DMS53 treated with DMSO at 0.1 percent for 48 hours (cell line): ENCODE measurements around the gene PPP1R14D.

Experiments
- DNase-seq: peaks from one replicate; lab custom pipeline; 2025; ENCODE audit not compliant: unreplicated experiment; lab: John Stamatoyannopoulos, UW

Gene PPP1R14D

DNA sequence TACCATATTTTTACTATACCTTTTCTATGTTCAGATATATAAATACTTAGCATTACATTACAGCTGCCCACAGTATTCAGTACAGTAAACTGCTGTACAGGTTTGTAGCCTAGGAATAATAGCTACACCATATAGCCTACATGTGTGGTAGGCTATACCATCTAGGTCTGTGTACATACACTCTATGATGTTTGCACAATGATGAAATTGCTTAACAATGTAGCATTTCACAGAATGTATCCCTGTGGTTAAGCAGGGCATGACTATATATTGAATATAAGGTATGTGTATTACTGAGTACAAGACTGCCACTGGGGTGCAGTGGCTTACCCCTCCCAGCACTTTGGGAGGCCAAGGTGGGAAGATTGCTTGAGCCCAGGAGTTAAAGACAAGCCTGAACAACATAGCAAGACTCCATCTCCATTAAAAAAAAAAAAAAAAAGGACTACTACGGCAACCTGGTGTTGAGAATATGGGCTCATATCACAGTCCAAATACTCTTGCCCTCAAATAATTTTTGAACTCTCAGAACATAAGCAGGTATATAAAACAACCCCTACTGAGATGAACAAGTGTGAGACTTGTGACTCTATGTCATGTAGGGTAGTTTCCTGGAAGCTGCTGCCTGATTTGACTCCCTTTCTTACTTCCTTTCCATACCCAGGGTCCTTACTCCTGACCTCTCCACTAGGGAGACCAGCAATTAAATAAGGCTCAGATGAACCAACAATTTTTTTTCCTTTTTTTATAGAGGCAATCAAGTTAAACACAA is 4.8 kb downstream of the PPP1R14D start:
- DNase-seq: peak; percentile 55

DNA sequence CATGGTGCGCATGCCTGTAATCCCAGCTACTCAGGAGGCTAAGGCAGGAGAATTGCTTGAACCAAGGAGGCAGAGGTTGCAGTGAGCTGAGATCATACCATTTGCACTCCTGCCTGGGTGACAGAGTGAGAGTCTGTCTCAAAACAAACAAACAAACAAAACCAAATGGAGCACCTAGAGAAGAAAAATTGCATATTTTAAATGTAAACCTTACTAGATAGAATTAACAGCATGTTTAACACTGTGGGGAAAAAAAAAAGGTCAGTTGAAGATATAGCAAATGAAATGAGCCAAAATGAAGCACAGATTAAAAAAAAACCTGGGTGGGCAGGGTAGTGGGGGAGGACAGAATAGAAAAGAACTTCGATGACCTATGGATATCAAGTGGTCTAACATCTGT is 7.3 kb downstream of the PPP1R14D start:
- no peak for DNase-seq

DNA sequence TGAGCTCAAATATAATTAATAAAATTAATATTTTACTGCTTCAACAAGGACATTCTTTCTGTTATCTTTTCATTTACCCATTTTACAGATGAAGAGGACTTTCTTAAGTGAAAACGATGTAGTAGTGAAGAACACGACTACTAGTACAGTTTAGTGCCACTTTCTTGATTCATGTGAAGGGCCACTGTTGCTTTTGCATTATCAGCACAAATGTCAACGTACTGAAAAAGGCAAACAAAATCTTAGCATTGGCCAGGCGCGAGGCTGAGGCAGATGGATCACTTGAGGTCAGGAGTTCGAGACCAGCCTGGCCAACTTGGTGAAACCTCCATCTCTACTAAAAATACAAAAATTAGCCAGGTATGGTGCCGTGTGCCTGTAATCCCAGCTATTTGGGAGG is 9.5 kb downstream of the PPP1R14D start:
- DNase-seq: no peak

GRCh38 chr15:40815042-40815698 is 13.3 kb downstream of the PPP1R14D start:
- no peak for DNase-seq

DNA sequence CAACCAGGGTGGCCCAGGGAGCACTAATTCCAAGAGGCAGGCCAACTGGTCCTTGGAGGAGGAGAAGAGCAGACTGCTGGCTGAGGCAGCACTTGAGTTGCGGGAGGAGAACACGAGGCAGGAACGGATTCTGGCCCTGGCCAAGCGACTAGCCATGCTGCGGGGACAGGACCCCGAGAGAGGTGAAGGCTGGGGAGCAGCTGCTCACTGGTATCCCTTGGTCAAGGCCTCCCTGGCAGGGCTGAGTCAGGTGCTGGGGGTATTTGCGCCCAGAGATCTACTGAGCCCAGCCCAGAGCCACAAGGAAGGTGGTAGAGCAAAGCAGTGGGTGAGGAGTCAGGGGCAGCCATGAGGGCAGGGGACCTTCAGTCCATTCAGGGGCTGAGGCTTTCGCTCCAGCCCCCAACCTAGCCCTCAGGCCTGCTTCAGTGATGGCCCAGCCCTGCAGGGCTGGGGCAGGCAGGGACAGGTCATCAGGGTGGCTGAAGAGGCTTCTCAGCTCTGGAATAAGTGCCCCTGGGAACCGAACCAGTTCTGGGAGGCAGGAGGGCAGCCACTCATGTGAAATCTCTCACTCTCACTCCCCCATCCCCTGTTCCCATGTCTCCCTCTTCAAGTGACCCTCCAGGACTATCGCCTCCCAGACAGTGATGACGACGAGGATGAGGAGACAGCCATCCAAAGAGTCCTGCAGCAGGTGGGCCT is 15.6 kb downstream of the PPP1R14D start:
- DNase-seq: no peak

DNA sequence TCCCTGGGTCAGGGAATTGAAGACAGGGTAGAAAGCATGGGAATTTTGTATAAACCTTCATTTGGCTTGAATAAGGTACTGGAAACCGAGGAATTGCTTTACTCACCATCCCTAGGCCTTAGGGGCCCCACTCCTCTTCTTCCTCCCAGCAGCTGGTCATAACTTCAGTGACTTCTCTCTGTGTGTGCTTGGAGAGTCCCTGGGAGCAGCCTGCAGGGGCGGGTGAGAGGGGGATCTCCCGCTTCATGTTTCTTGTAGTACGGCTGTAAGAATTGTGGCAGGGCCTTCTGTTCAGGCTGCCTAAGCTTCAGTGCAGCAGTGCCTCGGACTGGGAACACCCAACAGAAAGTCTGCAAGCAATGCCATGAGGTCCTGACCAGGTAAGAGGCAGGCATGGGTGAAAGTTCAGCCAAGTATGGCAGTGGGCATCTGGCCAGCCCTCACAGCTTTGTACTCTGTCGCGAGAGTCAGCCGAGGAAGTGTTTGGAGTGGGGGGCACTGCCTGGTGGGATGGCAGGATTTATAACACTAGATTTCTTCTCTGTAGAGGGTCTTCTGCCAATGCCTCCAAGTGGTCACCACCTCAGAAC is 19.6 kb downstream of the PPP1R14D start:
- DNase-seq: no peak

DNA sequence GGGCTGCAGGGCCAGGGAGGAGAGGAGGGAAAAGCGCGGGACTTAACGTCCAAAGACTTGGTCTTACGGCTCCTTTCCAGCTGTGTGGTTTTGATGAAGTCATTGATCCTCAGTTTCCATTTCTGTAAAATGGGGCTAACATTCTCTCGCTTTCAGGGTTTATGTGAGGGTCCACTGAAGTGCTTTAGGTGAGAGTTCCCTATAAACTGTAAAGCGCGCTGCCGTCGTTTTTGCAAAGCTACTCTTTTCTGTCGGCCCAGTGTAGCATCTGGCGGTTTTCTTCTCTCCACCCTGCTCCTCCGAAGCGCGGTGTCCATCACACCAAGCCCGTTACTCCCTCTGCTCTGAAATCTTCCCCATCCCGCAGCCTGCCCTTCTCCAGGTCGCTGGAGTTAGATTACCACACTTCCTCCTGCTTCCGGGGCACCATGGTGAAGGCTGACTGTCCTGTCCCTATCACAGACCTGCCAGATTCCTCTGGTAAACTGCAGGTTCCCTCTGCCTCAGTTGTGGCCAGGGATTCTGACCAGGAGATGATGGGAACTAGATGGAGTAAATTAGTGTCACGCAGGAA is 20.5 kb downstream of the PPP1R14D start:
- DNase-seq: no peak

- DNase-seq: peak; percentile 89
Measured at GRCh38 chr15:40807028-40807887, 21.2 kb downstream of the PPP1R14D start, which contains the start of the genes DNAJC17 and ZFYVE19. Gene DNAJC17 (minus strand): TSS chr15:40807473. CDS start chr15:40807446, 27 bp downstream. Gene ZFYVE19 (plus strand): TSS chr15:40807089. CDS start chr15:40807590, 501 bp downstream.

DNA sequence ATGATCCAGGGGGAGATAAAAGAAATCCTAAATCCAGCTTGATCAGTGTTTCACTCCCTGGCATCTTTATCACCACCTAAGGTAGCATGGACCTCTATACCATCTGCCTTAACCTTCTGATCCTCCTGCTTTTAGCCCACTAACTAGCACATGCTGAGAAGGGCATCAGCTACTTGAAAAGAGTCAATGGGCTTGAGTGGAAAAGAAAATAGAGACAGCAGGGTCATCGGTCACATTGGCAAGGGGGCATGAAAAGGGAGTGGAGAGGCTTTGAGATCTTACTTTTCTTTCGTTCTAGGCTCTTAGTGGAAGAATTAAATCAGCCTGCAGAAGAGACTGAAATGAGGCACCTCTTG is 21.9 kb downstream of the PPP1R14D start:
- DNase-seq: no peak

GRCh38 chr15:40803688-40804087 is 24.8 kb downstream of the PPP1R14D start:
- DNase-seq: no peak

- no peak for DNase-seq
Measured at GRCh38 chr15:40803076-40803475, 25.4 kb downstream of the PPP1R14D start.

- DNase-seq: no peak
Measured at GRCh38 chr15:40799523-40799922, 29.0 kb downstream of the PPP1R14D start.

DNA sequence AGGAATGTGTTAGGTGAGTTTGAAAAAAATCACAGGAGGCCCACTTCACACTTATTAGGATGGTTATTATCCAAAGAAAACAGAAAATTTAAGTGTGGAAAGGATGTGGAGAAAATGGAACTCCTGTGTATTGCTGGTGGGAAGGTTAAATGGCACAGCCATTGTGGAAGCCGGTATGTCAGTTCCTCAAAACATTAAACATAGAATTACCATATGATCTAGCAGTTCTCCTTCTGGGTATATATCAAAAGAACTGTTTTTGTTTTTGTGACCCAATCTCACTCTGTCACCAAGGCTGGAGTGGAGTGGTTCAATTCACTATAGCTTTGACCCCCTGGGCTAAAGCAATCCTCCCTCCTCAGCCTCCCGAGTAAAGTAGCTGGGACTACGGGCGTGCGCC is 32.0 kb downstream of the PPP1R14D start:
- DNase-seq: no peak

DNA sequence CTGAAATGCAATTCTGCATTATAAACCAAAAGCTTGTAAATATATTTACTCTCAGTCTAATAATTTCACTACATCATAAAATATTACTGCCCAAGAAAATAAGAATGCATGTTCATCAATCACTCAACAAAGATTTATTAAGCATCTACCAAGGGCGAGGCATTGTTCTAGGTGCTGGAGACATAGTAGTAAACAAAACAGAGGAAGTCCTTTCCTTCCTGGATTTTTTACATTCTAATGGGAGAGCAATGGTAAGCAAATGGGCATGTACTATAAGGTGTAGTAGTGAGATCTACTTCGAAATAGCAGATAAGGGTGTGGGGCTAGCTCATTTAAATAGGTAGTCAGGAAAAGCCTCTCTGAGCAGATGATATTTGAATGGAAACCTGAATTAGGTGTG is 32.5 kb downstream of the PPP1R14D start:
- DNase-seq: no peak

GRCh38 chr15:40793216-40793989 is 35.1 kb downstream of the PPP1R14D start:
- peak; percentile 65 for DNase-seq

DNA sequence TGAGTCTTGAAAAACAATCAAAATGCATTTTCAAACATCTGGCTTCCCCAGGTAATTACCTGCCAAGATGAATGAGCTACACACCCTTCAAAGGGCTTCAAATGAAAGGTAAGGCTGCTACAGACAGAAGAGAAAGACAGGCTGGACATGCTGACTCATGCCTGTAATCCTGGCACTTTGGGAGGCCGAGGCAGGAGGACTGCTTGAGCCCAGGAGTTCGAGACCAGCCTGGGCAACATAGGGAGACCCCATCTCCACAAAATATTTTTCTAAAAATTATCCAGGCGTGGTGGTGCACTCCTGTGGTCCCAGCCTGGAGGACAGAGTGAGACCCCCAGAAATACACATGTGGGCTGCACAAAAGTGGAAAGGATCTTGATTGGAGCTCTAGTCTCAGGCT is 36.1 kb downstream of the PPP1R14D start:
- DNase-seq: no peak

- DNase-seq: no peak
Measured at GRCh38 chr15:40790718-40791117, 37.8 kb downstream of the PPP1R14D start.

GRCh38 chr15:40789999-40790398 is 38.5 kb downstream of the PPP1R14D start:
- DNase-seq: no peak

DNA sequence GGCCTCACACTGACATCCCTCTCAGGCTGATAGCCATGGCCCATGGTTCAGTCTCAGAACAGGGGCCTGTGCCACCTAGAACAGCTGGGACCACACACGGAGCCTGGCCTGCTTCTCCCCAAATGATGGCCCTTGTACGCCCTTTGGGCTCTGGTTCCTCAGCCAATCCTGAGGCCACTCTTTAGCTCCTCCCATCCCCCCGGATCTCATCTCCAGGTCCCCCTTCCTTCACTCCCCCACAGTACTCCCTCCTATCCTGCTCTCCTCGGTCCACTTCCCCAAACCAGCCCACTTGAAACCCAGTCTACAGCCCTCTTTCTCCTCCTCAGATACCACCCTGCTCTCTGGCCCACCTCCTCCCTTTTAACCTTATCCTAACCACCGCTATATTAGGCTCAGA is 39.4 kb downstream of the PPP1R14D start:
- no peak for DNase-seq

GRCh38 chr15:40787991-40788390 is 40.5 kb downstream of the PPP1R14D start:
- DNase-seq: no peak
